GM18867 (cell line): Measurements from ENCODE around the gene LGR5.
A peak's percentile ranks its signal among the peaks of the same experiment; 100 is the strongest.

Source experiments
- ATAC-seq: cut with Tn5 transposase; IDR thresholded peaks from one replicate; pipeline ENCODE4 v1.9.1; 2021; ENCODE audit warnings: mild to moderate bottlenecking, moderate library complexity; ENCODE audit not compliant: unreplicated experiment

LGR5 gene, protein sequence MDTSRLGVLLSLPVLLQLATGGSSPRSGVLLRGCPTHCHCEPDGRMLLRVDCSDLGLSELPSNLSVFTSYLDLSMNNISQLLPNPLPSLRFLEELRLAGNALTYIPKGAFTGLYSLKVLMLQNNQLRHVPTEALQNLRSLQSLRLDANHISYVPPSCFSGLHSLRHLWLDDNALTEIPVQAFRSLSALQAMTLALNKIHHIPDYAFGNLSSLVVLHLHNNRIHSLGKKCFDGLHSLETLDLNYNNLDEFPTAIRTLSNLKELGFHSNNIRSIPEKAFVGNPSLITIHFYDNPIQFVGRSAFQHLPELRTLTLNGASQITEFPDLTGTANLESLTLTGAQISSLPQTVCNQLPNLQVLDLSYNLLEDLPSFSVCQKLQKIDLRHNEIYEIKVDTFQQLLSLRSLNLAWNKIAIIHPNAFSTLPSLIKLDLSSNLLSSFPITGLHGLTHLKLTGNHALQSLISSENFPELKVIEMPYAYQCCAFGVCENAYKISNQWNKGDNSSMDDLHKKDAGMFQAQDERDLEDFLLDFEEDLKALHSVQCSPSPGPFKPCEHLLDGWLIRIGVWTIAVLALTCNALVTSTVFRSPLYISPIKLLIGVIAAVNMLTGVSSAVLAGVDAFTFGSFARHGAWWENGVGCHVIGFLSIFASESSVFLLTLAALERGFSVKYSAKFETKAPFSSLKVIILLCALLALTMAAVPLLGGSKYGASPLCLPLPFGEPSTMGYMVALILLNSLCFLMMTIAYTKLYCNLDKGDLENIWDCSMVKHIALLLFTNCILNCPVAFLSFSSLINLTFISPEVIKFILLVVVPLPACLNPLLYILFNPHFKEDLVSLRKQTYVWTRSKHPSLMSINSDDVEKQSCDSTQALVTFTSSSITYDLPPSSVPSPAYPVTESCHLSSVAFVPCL

DNA sequence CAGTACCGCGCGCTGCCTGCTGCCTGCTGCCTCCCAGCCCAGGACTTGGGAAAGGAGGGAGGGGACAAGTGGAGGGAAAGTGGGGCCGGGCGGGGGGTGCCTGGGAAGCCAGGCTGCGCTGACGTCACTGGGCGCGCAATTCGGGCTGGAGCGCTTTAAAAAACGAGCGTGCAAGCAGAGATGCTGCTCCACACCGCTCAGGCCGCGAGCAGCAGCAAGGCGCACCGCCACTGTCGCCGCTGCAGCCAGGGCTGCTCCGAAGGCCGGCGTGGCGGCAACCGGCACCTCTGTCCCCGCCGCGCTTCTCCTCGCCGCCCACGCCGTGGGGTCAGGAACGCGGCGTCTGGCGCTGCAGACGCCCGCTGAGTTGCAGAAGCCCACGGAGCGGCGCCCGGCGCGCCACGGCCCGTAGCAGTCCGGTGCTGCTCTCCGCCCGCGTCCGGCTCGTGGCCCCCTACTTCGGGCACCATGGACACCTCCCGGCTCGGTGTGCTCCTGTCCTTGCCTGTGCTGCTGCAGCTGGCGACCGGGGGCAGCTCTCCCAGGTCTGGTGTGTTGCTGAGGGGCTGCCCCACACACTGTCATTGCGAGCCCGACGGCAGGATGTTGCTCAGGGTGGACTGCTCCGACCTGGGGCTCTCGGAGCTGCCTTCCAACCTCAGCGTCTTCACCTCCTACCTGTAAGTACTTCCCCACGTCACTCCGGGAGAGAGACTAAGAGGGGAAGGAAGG is at the start of gene LGR5:
TSS of gene LGR5 (plus strand) at position 186 of the 732 bp plus-strand sequence. CDS start at position 469, 283 bp downstream.
- no peak for ATAC-seq

DNA sequence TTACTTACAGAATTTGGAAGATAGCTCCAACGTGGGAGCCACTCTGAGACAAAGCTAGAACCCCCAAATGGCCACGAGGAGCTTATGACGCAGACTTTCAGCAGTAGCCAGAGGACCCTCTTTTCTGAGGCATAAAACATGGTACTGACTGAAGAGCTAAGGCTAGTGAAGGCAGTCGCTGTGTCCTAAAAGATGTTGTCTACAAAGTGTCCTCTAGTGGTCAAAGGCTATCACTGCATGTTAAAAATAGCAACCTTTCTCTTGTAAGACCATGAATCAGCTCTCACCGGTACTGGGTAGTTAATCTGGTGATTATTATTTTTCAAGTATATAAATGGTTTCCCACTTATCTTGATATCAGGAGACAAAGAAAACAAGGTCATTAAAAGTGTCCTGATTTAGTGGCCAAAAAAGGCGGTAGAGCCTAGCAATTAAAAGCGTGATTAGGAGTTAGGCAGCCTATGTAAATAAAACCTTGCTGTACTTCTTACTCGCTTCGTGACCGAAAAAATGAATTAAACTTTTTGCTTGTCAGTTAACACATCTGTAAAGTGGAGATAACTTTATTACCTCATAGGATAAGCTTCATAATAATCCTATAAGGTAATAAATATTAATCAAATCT is 47.0 kb upstream of the LGR5 start:
- peak; percentile 96 for ATAC-seq

DNA sequence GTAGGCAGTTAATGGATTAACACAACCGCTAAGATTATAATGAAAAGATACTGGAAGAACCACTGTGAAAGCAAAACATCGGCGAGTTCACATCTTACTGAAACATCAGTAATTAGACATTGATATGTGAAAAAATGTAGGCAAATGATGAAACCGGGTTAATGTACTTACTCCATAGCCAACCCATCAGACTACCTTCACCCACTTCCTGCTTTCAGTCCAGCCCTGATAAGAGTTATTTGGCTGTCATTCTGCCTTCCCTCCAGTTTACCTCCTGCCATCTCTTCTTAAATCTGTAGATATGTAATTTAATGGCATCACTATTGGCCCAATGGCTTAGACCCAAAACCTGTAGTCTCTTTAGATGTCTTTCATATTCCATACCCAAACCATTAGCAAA is 46.0 kb upstream of the LGR5 start:
- no peak for ATAC-seq

DNA sequence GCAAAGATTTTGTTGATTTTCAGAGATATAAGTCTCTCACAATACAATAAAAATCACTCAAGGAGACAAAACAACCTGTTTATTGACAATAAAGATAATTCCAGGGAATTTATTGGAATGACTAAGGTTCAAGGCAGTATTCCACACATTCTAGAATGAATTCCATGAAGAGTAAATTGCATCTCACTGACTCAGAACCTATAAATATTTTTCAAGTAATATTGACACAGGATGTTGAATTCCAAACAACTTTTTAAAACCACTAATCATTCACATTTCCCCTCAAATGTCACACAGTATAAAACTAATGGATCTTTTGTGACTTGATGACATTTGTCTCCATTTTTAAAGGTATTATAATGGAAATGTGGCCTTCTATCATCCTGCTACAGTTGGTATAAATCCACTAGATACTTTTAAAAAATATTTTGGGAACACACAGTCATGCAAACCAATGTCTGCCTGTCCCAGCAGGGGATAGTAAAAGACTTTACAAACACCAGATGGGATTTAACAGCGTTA is 42.1 kb upstream of the LGR5 start:
- ATAC-seq = no peak

DNA sequence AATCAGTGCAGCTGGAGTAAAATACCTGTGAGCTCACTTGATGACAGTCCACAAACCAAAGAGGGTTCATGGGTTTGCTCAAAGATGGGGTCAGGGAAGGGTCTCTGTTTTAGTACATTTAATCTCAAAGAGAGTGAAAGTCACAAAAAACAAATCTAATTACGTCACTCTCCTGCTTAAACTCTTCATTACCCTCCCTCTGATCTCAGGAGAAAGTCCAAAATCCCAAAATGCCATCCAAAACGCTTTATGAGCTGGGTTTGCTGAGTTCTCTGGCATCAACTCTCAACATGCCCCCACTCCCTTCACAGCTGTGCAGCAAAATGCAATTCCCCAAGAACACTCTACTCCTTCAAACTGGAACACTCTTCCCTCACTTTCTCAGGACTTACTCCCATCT is 40.4 kb upstream of the LGR5 start:
- ATAC-seq = no peak

DNA sequence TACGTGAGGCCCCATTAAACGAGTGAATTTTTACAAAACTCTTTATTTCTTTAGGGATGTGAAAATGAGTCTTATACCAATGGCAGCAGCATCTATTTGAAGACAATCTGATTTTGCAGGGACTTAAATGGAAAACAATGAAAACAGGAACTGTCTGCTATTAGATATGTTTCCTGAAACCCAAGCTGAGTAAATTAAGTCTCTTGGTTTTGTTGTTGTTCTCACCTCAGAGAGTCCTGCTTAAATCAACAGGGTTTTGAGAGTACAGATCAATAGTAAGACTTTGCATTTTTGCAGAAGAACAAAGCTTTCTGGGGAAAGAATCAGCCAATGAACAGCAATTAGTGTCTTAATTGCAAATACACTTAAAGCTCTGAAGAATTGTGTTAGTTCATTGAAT is 39.1 kb upstream of the LGR5 start:
- peak; percentile 51 for ATAC-seq

DNA sequence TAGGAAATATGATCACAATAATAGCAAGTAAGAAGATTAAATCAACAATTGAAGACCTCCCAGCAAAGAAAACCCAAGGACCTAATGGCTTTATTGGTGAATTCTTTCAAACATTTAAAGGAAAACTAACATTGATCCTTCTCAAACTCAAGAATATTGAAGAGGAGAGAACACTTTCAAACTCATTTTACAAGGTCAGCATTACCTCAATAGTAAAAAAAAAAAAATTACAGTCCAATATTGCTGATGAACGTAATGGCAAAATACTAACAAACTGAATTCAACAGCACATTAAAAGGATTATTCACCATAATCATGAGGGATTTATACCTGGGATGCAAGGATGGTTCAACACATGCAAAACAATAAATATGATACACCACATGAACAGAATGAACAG is 33.7 kb upstream of the LGR5 start:
- no peak for ATAC-seq

DNA sequence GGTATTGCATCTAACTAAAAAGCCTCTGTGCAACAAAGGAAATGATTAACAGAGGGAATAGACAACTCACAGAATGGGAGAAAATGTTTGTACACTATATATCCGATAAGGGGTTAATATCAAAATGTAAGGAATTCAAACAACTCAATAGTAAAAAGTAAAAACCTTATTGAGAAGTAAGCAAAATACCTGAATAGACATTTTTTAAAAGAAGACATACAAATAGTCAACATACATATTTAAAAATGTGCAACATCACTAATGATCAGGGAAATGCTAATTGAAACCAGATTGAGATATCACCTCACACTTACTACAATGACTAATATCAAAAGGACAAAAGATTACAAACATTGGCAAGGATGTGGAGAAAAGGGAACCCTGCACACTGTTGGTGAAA is 31.9 kb upstream of the LGR5 start:
- no peak for ATAC-seq

DNA sequence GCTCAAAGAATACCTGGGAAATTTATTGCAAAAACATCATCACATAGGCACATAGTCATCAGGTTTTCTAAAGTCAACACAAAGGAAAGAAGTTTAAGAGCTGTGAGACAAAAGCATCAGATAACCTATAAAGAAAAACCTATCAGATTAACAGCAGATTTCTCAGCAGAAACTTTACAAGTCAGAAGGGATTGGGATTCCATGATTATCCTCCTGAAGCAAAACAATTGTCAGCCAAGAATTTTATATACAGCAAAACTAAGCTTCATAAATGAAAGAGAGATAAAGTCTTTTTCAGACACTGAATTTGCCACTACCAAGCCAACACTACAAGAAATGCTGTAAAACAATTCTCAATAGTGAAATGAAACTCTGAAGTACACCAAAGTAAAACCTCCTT is 28.8 kb upstream of the LGR5 start:
- ATAC-seq = no peak

DNA sequence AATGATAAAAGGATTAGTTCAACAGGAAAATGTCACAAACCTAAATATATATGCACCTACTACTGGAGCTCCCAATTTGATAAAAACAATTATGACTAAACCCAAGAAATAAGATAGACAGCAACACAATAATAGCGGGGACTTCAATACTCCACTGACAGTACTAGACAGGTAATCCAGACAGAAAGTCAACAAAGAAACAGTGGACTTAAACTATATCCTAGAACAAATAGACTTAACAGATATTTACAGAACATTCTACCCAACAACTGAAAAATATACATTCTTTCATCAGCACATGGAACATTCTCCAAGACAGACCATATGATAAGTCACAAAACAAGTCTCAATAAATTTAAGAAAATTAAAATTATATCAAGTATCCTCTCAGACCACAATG is 28.0 kb upstream of the LGR5 start:
- no peak for ATAC-seq

DNA sequence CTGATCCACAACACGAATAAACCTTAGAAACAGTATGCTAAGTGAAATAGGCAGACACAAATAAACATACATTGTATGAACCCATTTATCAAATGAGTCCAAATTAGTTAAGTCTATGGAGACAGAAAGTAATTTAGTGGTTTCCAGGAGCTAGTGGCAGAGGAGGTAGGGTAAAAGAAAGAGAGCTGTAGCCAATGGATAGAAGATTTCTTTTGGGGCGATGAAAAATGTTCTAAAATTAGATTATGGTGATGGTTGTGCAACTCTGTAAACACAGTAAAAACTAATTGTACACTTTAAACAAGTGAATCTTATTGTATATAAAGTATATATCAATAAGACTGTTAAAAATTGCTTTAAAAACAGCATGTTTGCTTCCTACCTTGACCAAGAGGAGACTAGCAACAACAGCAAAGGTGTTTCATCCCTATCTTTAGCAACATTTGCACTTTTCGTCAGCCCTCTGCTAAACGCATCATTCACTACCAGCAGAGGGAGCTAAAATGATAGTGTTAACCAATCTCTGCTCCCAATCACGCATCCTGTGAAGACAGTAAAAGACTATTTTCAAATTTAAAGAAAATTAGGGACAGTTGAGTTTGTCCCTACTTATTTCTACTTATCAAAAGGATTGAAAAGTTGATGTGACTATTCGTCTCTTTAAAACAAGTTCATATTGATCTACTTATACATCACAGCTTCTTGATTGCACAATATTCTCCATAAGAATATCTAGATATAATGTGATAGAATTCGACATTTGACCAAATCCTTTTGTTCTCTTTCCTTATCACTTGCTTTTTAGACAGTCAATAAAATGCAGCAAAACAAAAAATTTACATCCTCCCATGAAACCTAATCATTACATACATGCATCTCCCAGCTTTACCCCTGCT is 24.0 kb upstream of the LGR5 start:
- peak; percentile 91 for ATAC-seq

DNA sequence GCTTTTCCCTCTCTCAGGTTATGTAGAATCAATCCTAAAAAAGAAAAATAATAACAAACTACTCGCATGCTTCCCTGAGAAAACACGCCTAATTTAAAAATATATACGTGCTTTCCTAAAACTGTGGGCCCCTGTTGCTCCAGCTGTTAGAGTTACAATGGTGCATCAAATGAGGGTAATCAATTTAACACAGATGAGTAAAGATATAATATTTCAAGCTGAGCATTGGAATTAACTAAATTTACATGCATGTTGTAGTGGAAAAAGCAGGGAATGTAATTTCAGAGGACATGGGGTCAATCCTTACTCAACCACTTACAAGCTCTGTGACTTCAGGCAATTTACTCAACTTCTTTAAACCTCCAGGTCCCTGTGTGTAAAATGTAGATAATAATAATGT is 22.4 kb upstream of the LGR5 start:
- no peak for ATAC-seq

DNA sequence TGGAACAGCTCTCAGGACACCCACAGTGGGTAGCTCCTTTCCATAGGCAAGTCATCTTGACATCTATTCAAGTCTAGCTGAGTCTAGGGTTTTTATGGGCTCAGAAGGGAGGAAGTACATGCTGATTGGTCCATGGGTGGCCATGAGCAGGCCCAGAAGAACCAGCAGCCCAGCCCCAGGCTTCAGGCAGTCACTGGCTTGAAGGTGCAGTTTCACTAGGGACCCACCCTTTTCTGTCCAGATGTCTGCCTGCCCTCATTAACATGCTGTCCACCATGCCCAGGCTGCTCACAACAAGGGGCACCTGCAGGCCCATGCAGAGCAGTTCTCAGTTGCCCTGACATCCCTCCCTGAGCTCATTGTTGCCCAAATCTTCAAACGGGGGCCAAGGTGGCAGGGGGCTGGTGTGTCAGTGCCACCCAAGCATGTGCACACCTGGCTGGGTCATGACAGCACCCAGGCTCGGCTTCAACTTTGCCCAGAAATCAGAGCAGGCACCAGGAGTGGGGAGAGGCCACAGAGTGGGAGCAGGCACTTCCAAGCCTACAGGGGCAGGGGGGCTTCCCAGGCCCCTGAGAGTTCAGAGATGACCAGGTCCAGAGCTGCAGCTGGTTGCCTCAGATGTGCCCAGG is 18.7 kb upstream of the LGR5 start:
- ATAC-seq = no peak

DNA sequence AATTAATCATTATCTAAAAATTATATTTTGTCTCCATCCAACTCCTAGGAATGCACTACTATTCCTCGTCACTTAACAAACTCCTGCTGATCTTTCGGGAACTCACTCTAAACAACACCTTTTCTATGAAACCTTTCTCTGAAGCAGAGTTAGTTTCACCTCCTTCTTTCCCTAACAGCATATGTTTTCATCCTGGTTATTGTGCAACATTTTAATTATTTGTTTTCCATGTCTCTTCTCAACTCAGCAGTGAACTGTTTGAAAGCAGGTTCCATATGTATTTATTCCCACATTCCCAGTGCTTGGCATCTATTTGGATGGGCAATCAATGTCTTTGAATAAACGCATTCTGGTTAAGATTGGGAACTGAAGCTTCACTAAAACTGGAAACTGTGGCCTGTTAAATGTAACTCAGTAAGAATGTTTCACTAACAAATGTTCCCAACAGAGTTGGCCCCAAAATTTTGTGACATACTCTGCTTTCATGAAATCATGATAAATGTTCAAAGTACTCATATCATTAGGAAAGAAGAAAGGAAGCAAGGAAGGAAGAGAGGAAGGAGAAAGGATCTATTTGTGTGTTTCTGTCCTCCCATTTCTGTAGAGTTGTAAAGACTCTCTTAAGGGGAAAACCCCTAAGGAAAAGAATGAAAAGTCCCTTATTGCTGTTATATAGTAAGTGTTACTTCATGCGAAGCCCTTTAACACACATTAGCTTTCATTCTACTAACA is 13.9 kb upstream of the LGR5 start:
- no peak for ATAC-seq

DNA sequence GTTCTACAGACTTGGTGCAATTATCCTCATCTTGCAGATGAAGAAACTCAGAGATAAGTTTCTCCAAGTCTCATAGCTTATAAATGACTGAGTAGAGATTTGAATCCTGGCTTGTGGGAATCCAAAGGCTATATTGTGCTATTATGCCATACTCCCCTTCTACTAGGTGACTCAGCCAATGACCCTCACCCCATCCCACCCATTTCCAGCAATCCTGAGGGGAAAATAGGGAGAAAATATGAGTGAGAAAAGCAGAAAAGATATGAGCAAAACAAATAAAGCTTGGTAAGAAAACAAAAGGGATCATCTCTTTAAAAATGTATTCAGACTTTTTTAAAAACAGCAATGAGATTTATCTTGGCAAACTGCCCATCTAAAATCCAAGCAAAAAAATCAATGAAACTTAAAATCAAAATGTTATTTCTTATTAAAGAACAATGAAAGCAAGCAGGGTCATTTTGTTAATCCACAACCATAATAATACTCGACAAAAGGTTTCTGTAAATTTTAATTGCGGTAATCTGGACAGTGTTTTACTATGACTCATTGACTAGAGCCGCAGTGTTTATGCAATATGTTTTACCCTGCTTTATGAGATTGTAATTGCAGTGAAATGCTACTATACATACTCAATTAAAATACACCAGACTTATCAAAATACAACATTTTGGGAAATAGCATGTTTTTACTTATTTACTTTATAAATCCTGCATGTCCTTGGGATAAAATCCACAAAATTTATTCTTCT is 13.1 kb upstream of the LGR5 start:
- no peak for ATAC-seq

DNA sequence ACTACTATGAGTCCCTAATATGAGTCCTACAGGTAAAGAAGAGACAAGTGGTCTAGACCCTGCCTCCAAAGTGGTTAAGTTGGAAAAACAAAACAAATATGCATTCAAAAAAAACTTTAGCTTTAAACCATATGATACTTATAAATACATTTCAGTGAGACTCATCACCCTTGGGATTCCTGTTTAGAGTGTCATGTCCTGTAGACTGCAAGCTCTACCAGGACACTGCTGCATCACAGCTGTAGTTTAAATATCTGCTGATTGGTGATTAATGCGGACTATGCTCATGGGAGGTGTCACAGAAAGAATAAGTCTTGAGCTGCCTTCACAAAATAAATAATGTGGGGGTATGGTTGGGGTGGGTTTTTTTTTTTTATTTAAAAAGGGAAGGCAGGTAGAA is 8.8 kb upstream of the LGR5 start:
- no peak for ATAC-seq

DNA sequence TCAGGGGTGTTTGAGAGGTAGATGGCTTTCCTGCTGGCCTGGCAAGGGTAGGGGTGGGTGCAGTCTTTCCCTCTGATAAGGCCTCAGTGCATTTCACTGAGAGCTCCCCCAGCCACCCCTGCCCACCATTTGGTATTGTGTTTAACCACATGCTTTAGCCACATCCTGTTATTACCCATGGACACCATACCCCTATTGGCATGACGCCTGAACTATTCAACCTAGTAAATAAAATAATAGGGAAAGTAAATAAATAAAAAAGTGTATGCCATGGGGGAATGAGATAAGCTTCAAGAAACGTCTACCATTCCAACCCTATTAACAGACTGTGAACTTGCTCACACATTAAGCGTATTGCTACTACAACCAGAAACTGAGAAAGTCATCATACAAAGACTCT is 7.6 kb upstream of the LGR5 start:
- no peak for ATAC-seq

DNA sequence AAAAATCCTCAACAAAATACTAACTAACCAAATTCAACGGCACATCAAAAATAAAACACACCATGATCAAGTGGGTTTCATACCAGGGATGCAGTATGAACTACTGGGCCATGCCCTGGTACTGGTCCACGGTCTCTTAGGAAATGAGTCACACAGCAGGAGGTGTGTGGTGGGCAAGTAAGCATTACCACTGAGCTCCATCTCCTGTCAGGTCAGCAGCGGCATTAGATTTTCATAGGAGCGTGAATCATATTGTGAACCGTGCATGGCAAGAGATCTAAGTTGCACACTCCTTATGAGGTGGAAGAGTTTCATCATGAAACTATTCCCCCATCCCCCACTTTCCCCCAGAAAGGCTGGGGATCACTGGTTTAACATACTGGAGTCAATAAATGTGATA is 6.7 kb upstream of the LGR5 start:
- ATAC-seq = no peak
